Measurements from ENCODE around the gene TAF4.

The TAF4 gene

GRCh38 chr20:61978491-61978890, 87.2 kb downstream of the TAF4 start:
- Histone ChIP-seq H3K4me3 (no peak overlapping the region), H3K27me3 (no peaks in the 10 kb centered on the region), H3K27ac (no peak overlapping the region), H3K4me2 (no peak overlapping the region), H3K9ac (no peak overlapping the region), H3K36me3 (peaks cover 57 to 88% (median 71%) of the 10 kb centered on the region in 11 experiments), H3K9me3 (replicated peaks in 1 of 11) (peaks cover 0 to 32% (median 8%) of the 10 kb centered on the region in 11 experiments; a peak in 11 of 22 replicates), H3K4me1 (peaks cover 0 to 10% (median 2%) of the 10 kb centered on the region in 10 experiments; a peak in 5 of 20 replicates), H4K20me1 (peaks cover 14 to 59% (median 31%) of the 10 kb centered on the region in 11 experiments; a peak in 16 of 22 replicates)
- TF ChIP-seq Cebpa-rat (IDR thresholded peaks at IDR 0.05), result no peak

DNA sequence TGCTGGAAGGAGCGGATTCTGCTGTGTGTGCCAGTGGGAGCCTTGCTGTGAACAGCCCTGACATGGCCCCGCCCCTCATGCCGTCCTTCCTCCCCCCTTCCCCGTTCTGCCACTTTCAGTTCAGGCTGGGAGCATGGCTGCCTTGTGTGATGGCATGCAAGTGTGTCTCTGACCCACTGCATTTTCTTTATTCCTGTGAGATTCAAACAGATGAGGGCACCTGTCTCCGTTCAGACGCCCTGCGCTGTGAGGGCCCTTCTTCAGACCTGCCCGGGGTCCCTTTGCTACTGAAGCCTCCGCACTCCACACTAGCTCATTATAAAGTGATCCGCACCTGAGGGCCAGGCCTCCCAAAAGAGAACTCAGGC, 88.3 kb downstream of the TAF4 start:
- Histone ChIP-seq H3K36me3 (peaks cover 68 to 88% (median 77%) of the 10 kb centered on the region in 11 experiments), H3K9me3 (replicated peaks in 1 of 11) (peaks cover 0 to 26% (median 8%) of the 10 kb centered on the region in 11 experiments; a peak in 11 of 22 replicates)

GRCh38 chr20:61976644-61977418, 88.8 kb downstream of the TAF4 start:
- no peak overlapping the region for H3K4me3 ChIP-seq
- H3K36me3 ChIP-seq, result peaks cover 72 to 89% (median 82%) of the 10 kb centered on the region in 11 experiments
- H4K20me1 ChIP-seq, result peaks cover 14 to 52% (median 31%) of the 10 kb centered on the region in 11 experiments; a peak in 16 of 22 replicates

More for the DNA sequence above, 88.3 kb downstream of the TAF4 start:
- peaks cover 14 to 52% (median 31%) of the 10 kb centered on the region in 11 experiments; a peak in 16 of 22 replicates for H4K20me1 ChIP-seq
- no peak overlapping the region for H3K4me2 ChIP-seq
- H3K27me3 ChIP-seq, result no peaks in the 10 kb centered on the region
- H3K27ac ChIP-seq, result no peak overlapping the region
- no peak overlapping the region for H3K4me3 ChIP-seq
- peaks cover 0 to 10% (median 2%) of the 10 kb centered on the region in 10 experiments; a peak in 5 of 20 replicates for H3K4me1 ChIP-seq
- H3K9ac ChIP-seq, result no peak overlapping the region
- no peak for TF ChIP-seq Cebpa-rat (IDR thresholded peaks at IDR 0.05)

GRCh38 chr20:61976263-61976643, 89.4 kb downstream of the TAF4 start:
- Histone ChIP-seq H4K20me1 (peaks cover 14 to 50% (median 31%) of the 10 kb centered on the region in 11 experiments; a peak in 16 of 22 replicates), H3K9ac (no peak overlapping the region), H3K27me3 (no peaks in the 10 kb centered on the region), H3K9me3 (replicated peaks in 1 of 11) (peaks cover 0 to 27% (median 8%) of the 10 kb centered on the region in 11 experiments; a peak in 11 of 22 replicates), H3K36me3 (peaks cover 72 to 91% (median 86%) of the 10 kb centered on the region in 11 experiments), H3K4me1 (peaks cover 0 to 6% (median 1%) of the 10 kb centered on the region in 10 experiments; a peak in 5 of 20 replicates), H3K4me3 (no peak overlapping the region), H3K4me2 (no peak overlapping the region), H3K27ac (no peak overlapping the region)
- TF ChIP-seq Cebpa-rat (IDR thresholded peaks at IDR 0.05), result no peak

More at GRCh38 chr20:61976644-61977418, 88.8 kb downstream of the TAF4 start:
- peaks cover 0 to 10% (median 2%) of the 10 kb centered on the region in 10 experiments; a peak in 5 of 20 replicates for H3K4me1 ChIP-seq
- no peaks in the 10 kb centered on the region for H3K27me3 ChIP-seq
- peaks cover 0 to 27% (median 8%) of the 10 kb centered on the region in 11 experiments; a peak in 11 of 22 replicates for H3K9me3 ChIP-seq (replicated peaks in 1 of 11)
- no peak for TF ChIP-seq Cebpa-rat (IDR thresholded peaks at IDR 0.05)
- no peak overlapping the region for H3K27ac ChIP-seq
- no peak overlapping the region for H3K9ac ChIP-seq
- H3K4me2 ChIP-seq, result no peak overlapping the region

- no peak for TF ChIP-seq Cebpa-rat (IDR thresholded peaks at IDR 0.05)
- Histone ChIP-seq H3K36me3 (peaks cover 69 to 87% (median 81%) of the 10 kb centered on the region in 11 experiments), H3K4me3 (no peak overlapping the region), H3K9me3 (replicated peaks in 1 of 11) (peaks cover 0 to 27% (median 8%) of the 10 kb centered on the region in 11 experiments; a peak in 11 of 22 replicates), H4K20me1 (peaks cover 11 to 46% (median 28%) of the 10 kb centered on the region in 11 experiments; a peak in 16 of 22 replicates), H3K4me2 (no peak overlapping the region), H3K27me3 (no peaks in the 10 kb centered on the region), H3K4me1 (no peaks in the 10 kb centered on the region), H3K27ac (no peak overlapping the region), H3K9ac (no peak overlapping the region)
Measured at GRCh38 chr20:61975407-61976129, 90.1 kb downstream of the TAF4 start.

DNA sequence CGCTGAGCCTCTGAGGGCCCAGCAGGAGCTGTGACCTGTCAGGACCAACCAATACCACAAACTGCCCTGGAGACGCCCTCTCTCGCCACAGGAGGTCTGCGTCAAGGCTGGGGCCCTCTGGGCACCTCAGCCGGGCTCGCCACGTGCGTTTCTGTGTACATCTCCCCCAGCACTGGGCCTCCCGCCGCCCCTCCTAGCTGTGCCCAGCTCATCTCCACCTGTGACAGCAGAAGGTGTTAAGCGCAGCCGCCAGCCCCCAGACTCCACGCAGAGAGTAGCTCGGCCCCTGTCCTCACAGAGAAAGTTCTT, 91.4 kb downstream of the TAF4 start:
- Histone ChIP-seq H3K4me1 (no peaks in the 10 kb centered on the region), H3K27me3 (no peaks in the 10 kb centered on the region), H3K27ac (no peak overlapping the region), H4K20me1 (peaks cover 0 to 40% (median 20%) of the 10 kb centered on the region in 11 experiments; a peak in 13 of 22 replicates), H3K4me2 (no peak overlapping the region), H3K4me3 (no peak overlapping the region), H3K9me3 (replicated peaks in 1 of 11) (peaks cover 0 to 15% (median 4%) of the 10 kb centered on the region in 11 experiments; a peak in 9 of 22 replicates), H3K36me3 (peaks cover 58 to 74% (median 69%) of the 10 kb centered on the region in 11 experiments), H3K9ac (no peak overlapping the region)
- TF ChIP-seq Cebpa-rat (IDR thresholded peaks at IDR 0.05), result no peak

- Histone ChIP-seq H3K9me3 (replicated peaks in 1 of 11) (peaks cover 0 to 10% (median 2%) of the 10 kb centered on the region in 11 experiments; a peak in 5 of 22 replicates), H3K4me3 (no peak overlapping the region), H3K27me3 (no peaks in the 10 kb centered on the region), H4K20me1 (peaks cover 0 to 40% (median 19%) of the 10 kb centered on the region in 11 experiments; a peak in 14 of 22 replicates), H3K36me3 (peaks cover 52 to 68% (median 63%) of the 10 kb centered on the region in 11 experiments), H3K4me1 (no peaks in the 10 kb centered on the region), H3K9ac (no peak overlapping the region), H3K27ac (no peak overlapping the region), H3K4me2 (no peak overlapping the region)
- no peak for TF ChIP-seq Cebpa-rat (IDR thresholded peaks at IDR 0.05)
Measured at GRCh38 chr20:61973515-61974356, 91.9 kb downstream of the TAF4 start.

All from BLaER1 treated with 17β-estradiol and CSF1 and Interleukin-3, amounts not matched to agents 10 nM and 100 nM (cell line).